Upper lobe of right lung (tissue), 1 donor: ENCODE data around the gene CCDC71. TPM values are rescaled to one million over a fixed set of nuclear protein-coding genes. Genes with fewer than 3 reads are reported as not detected.

Experiments used
- ATAC-seq: fragments of 200-7000 bp; cut with Tn5 transposase; one replicate; pipeline ENCODE4 v1.9.1; 2020; ENCODE audit warnings: mild to moderate bottlenecking, moderate library complexity
- DNase-seq: peaks from one replicate; pipeline ENCODE4 v3.0.0-alpha.2; 2020
- H3K27ac ChIP-seq: fragments of 200-600 bp; one replicate; pipeline ENCODE4 v1.8.0; 2022
- H3K27me3 ChIP-seq: fragments of 200-600 bp; one replicate; pipeline ENCODE4 v1.8.0; 2022; ENCODE audit warnings: mild to moderate bottlenecking
- H3K36me3 ChIP-seq: fragments of 200-600 bp; one replicate; pipeline ENCODE4 v1.8.0; 2022
- H3K4me1 ChIP-seq: fragments of 200-600 bp; one replicate; pipeline ENCODE4 v1.8.0; 2022
- H3K4me3 ChIP-seq: fragments of 200-600 bp; one replicate; pipeline ENCODE4 v1.8.0; 2022; ENCODE audit warnings: mild to moderate bottlenecking
- H3K9me3 ChIP-seq: fragments of 200-600 bp; one replicate; pipeline ENCODE4 v1.8.0; 2022
- intact Hi-C: fragments of 100-400 bp; cut with DNase I; formaldehyde crosslinking; loops from one replicate; pipeline ENCODE4 v1.11.0; 2022
- total RNA-seq: library from RNA; stranded (reverse); fragmentation: NEBNext Ultra II Directional; extraction: Animal tissue kit (Norgen Biotek cat#: 25700); gene quantifications from one replicate; pipeline ENCODE4 v1.2.1, GENCODE V29; 2021
- TF ChIP-seq, protein P1 (sequence below): fragments of 200-600 bp; IDR thresholded peaks from one replicate; pipeline ENCODE4 v1.8.0; 2022; ENCODE audit warnings: antibody characterized with exemption
- donor health status: DM: no; HTN: yes; CAD: no; lungs with severe emphysema.

The CCDC71 gene
- total RNA-seq, 1 donor from 2014 or later, result 22.1 TPM

DNA sequence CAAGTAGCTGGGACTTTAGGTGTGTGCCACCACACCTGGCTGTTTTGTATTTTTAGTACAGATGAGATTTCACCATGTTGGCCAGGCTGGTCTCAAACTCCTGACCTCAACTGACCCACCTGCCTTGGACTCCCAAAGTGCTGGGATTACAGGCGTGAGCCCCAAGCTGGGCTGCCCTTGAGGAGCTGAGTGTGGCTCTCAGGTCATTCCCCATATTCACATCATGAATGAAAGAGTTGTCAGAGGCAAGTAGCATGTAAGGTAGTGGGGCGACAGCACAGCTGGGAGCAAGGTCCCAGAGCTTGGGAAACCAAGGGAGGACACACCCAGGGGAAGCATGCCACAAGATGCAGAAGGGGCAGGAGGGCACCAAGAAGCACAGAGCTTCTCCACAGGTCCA, 4.9 kb downstream of the CCDC71 start:
- TF ChIP-seq, protein P1, sequence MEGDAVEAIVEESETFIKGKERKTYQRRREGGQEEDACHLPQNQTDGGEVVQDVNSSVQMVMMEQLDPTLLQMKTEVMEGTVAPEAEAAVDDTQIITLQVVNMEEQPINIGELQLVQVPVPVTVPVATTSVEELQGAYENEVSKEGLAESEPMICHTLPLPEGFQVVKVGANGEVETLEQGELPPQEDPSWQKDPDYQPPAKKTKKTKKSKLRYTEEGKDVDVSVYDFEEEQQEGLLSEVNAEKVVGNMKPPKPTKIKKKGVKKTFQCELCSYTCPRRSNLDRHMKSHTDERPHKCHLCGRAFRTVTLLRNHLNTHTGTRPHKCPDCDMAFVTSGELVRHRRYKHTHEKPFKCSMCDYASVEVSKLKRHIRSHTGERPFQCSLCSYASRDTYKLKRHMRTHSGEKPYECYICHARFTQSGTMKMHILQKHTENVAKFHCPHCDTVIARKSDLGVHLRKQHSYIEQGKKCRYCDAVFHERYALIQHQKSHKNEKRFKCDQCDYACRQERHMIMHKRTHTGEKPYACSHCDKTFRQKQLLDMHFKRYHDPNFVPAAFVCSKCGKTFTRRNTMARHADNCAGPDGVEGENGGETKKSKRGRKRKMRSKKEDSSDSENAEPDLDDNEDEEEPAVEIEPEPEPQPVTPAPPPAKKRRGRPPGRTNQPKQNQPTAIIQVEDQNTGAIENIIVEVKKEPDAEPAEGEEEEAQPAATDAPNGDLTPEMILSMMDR, result no peak
- H3K4me1 ChIP-seq, result peaks cover 14% of the 10 kb centered on the region
- intact Hi-C loops, result no loop called here
- H3K27ac ChIP-seq, result no peak overlapping the region
- H3K4me3 ChIP-seq, result no peak overlapping the region
- H3K27me3 ChIP-seq, result no peaks in the 10 kb centered on the region
- H3K9me3 ChIP-seq, result no peaks in the 10 kb centered on the region
- no peak for ATAC-seq
- no peak for DNase-seq
- H3K36me3 ChIP-seq, result peaks cover 13% of the 10 kb centered on the region

DNA sequence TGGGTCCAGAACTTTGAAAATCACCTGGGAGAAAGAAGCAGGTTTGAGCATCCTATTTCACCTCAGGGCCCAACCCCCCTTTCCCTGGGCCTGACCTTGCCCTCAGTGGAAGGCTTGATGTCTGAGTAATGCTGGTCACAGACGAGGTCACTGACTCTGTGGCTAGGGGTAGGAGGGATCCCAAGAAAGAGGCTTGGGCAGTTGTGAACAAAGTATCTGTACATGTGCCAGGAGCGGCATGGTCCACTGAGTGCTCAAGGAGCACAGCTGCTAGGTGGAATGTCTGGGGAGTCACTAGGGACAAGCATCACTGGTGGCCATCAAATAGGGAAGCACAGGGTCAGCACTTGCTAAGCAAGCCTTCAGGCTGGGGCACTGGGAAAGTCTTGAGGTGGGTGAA, 7.3 kb downstream of the CCDC71 start:
- no peaks in the 10 kb centered on the region for H3K4me1 ChIP-seq
- H3K4me3 ChIP-seq, result no peak overlapping the region
- no peaks in the 10 kb centered on the region for H3K9me3 ChIP-seq
- DNase-seq (no peak), ATAC-seq (no peak)
- H3K36me3 ChIP-seq, result peaks cover 12% of the 10 kb centered on the region
- TF ChIP-seq, protein P1, result no peak
- intact Hi-C loops, result no loop called here
- no peaks in the 10 kb centered on the region for H3K27me3 ChIP-seq
- no peak overlapping the region for H3K27ac ChIP-seq

DNA sequence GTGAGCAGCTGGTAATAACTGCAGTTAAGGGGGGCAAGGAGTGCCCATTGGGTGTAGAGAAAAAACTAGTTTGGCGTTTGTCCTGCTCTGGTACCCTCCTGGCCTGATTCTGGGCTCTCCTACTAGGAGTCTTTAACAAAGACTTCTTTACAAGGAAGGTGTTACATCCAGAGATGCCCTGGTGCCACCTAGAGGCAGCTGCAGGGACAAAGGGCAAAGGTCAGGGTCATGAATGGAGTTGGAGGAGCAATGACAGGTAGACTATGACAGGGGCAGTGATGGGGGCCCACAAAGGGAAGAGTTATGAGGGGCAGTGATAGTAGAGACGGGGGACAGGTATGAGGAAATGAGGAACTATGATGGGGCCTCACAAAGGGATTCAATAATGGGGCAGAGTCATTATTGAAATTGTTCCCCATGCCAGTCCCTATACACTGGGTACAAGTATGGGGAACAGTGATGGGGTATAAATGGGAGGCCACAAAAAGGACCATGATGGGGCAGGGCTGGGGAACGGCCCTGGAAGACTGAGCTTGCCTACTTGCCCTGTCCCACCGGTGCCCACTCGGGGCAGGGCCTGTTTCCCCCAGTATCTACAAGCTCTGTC, 7.9 kb downstream of the CCDC71 start:
- no peaks in the 10 kb centered on the region for H3K27me3 ChIP-seq
- intact Hi-C loops, result no loop called here
- no peaks in the 10 kb centered on the region for H3K4me1 ChIP-seq
- DNase-seq (no peak), ATAC-seq (peak; percentile 71)
- no peak overlapping the region for H3K4me3 ChIP-seq
- TF ChIP-seq, protein P1, result peak; percentile 44
- H3K27ac ChIP-seq, result no peak overlapping the region
- peaks cover 6% of the 10 kb centered on the region for H3K36me3 ChIP-seq
- no peaks in the 10 kb centered on the region for H3K9me3 ChIP-seq

DNA sequence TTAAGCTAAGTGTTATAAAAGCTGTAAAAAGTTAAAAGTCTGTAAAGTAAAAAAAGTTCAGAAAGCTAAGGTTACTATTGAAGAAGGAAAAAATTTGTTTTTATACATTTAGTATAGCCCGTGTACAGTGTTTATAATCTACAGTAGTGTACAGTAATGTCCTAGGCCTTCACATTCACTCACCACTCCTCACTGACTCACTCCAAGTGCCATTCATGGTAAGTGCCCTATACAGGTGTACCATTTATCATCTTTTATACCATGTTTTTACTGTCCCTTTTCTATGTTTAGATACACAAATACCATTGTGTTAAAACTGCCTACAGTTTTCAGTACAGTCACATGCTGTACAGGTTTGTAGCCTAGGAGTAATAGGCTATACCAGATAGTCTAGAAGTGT, 8.8 kb downstream of the CCDC71 start:
- H3K27me3 ChIP-seq, result no peaks in the 10 kb centered on the region
- H3K4me1 ChIP-seq, result no peaks in the 10 kb centered on the region
- DNase-seq (no peak), ATAC-seq (no peak)
- no peaks in the 10 kb centered on the region for H3K36me3 ChIP-seq
- TF ChIP-seq, protein P1, result no peak
- no peak overlapping the region for H3K4me3 ChIP-seq
- intact Hi-C loops, result no loop called here
- H3K9me3 ChIP-seq, result no peaks in the 10 kb centered on the region
- H3K27ac ChIP-seq, result no peak overlapping the region

DNA sequence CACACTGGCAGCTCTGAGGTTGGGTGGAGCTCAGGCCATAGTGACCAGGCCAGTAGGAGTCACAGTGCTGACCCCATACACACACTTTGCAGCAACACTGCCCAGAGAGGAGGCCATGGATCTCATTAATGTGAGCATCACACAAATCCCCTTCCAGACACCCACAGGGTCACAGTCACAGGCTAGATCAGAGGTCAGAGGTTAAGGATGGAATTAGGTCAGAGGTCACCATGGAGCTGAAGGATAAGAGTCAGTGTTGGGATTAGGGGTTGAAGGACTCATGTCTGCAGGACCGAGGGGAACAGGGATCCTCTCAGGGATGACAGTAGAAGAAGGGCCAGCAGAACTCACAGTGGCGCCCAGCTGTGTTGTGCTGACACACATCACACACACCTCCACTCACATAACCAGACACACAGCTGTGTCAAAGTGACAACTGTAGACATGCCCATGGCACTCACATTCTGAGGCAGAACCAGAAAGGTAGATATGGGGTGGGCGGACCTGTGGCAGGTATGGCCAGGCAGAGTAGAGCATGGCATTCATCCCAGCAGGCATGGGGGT, 12.7 kb downstream of the CCDC71 start:
- Histone ChIP-seq H3K4me3 (no peak overlapping the region), H3K27ac (no peak overlapping the region), H3K4me1 (no peaks in the 10 kb centered on the region), H3K27me3 (no peaks in the 10 kb centered on the region), H3K36me3 (no peaks in the 10 kb centered on the region), H3K9me3 (no peaks in the 10 kb centered on the region)
- no peak for DNase-seq
- intact Hi-C loops, result no loop called here
- no peak for ATAC-seq
- TF ChIP-seq, protein P1, result no peak
